AG04450 (cell line): ENCODE measurements around the gene TTC34. TPM values are rescaled to one million over a fixed set of nuclear protein-coding genes. Genes with fewer than 3 reads are reported as not detected.

ENCODE experiments used
- CTCF ChIA-PET: fragments of 300-600, 350-600 bp; formaldehyde crosslinking; extraction: SDS; loops from one replicate; lab custom pipeline; 2022; ENCODE audit warnings: antibody characterized with exemption, inconsistent platforms; lab: Charles Lee
- POLR2A ChIA-PET: fragments of 350-600 bp; formaldehyde crosslinking; extraction: SDS; loops from one replicate; lab custom pipeline; 2021; ENCODE audit warnings: antibody characterized with exemption, inconsistent platforms; lab: Yijun Ruan, JAX
- DNase-seq: peaks from one replicate; pipeline ENCODE4 v3.0.0-alpha.2; 2011; ENCODE audit warnings: low read depth, low spot score
- H3K27ac ChIP-seq: one replicate; pipeline ENCODE4 v1.5.1; 2012; ENCODE audit warnings: low read depth, low read length, control low read depth
- H3K27me3 ChIP-seq: one replicate; pipeline ENCODE4 v1.6.0; 2012; ENCODE audit warnings: low read length; ENCODE audit not compliant: control insufficient read depth, insufficient read depth
- H3K4me3 ChIP-seq: 2 replicates; pipeline ENCODE4 v1.5.1; 2011; ENCODE audit warnings: mild to moderate bottlenecking, low read depth, low read length, control low read depth
- H3K9me3 ChIP-seq: 2 replicates; pipeline ENCODE4 v1.5.1; 2012; ENCODE audit warnings: low read length; ENCODE audit not compliant: control insufficient read depth, insufficient read depth
- polyA plus RNA-seq: library from polyadenylated mRNA; depleted of rRNA; stranded (reverse); fragments of >200 nt; gene quantifications from 2 replicates; pipeline ENCODE4 v1.2.3, GENCODE V29; 2011
- TF ChIP-seq, protein P1 (sequence below): IDR thresholded peaks from 2 replicates; pipeline ENCODE4 v1.5.1; 2011; ENCODE audit warnings: low read depth, low read length, control low read depth, inconsistent platforms

TTC34 gene
- polyA plus RNA-seq, 1 experiment = 0.06 TPM

DNA sequence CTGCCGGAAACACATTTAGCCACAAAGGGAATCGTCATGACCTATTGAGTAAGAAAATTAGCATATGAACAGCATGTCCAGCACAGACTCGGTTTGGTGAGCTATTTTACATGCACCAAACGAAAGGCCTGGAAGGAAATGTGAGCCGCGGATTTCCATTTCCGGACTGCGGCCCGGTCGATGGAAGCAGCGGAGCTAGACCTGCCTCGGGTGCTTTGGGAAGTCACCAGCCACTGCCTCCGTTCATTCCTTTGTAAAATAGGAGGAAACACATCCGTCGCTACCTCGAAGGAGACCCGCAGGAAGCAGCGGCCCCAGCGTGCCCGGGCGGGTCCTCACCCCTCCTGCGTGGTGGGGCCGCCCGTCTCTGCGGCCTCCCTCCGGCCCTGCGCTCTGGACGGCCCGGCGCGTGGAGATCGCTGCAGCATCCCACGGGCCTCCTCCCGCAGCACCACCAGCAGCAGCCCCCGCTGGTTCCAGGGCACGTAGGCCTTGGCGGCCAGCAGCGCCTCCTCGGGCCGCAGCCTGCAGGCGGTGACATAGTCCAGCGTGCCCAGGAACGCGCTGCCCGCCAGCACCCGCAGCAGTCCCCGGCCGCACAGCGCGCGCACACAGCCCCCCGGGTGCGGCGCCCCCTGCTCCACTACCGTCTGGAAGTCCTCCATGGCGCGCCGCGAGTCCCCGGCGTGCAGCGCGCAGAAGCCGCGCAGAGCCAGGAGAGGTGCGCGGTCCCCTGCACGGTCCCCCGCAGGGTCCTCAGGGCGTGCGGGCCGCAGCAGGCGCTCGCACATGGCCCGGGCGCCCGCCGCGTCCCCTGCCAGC lies 12.1 kb downstream of the TTC34 start:
- Histone ChIP-seq H3K27ac (no peak overlapping the region), H3K9me3 (peaks cover 69% of the 10 kb centered on the region), H3K27me3 (no peaks in the 10 kb centered on the region), H3K4me3 (no peak overlapping the region)
- TF ChIP-seq, protein P1, sequence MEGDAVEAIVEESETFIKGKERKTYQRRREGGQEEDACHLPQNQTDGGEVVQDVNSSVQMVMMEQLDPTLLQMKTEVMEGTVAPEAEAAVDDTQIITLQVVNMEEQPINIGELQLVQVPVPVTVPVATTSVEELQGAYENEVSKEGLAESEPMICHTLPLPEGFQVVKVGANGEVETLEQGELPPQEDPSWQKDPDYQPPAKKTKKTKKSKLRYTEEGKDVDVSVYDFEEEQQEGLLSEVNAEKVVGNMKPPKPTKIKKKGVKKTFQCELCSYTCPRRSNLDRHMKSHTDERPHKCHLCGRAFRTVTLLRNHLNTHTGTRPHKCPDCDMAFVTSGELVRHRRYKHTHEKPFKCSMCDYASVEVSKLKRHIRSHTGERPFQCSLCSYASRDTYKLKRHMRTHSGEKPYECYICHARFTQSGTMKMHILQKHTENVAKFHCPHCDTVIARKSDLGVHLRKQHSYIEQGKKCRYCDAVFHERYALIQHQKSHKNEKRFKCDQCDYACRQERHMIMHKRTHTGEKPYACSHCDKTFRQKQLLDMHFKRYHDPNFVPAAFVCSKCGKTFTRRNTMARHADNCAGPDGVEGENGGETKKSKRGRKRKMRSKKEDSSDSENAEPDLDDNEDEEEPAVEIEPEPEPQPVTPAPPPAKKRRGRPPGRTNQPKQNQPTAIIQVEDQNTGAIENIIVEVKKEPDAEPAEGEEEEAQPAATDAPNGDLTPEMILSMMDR = no peak
- CTCF ChIA-PET = no interaction called here
- POLR2A ChIA-PET = no interaction called here
- DNase-seq = no peak

DNA sequence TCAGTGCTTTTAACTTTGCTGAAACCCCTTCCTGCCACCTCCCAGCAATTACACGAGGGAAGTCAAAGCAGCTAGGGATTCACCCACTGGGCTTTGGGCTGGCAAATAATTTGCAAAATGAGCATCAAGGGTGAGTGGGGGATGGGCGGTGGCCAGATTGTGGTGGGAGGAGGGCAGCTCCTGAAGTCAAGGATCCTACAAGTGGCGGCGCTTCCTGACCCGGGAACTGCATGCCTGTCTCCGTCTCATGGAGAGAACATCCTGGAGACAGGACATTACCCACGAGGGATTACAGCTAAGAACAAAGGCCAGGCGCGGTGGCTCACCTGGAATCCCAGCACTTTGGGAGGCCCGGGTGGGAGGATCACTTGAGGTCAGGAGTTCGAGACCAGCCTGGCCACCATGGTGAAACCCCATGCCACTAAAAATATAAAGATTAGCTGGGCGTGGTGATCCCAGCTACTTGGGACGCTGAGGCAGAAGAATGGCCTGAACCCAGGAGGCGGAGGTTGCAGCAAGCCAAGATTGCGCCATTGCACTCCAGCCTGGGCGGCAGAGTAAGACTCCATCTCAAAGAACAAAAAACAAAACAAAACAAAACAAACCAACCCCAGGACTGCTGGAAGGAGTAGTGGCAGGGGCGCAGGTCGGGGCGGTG lies 12.9 kb downstream of the TTC34 start:
- ChIA-PET CTCF (no interaction called here), POLR2A (no interaction called here)
- H3K27me3 ChIP-seq = no peaks in the 10 kb centered on the region
- no peak for DNase-seq
- TF ChIP-seq, protein P1 = no peak
- H3K9me3 ChIP-seq = peaks cover 70% of the 10 kb centered on the region
- H3K4me3 ChIP-seq = no peak overlapping the region
- no peak overlapping the region for H3K27ac ChIP-seq

DNA sequence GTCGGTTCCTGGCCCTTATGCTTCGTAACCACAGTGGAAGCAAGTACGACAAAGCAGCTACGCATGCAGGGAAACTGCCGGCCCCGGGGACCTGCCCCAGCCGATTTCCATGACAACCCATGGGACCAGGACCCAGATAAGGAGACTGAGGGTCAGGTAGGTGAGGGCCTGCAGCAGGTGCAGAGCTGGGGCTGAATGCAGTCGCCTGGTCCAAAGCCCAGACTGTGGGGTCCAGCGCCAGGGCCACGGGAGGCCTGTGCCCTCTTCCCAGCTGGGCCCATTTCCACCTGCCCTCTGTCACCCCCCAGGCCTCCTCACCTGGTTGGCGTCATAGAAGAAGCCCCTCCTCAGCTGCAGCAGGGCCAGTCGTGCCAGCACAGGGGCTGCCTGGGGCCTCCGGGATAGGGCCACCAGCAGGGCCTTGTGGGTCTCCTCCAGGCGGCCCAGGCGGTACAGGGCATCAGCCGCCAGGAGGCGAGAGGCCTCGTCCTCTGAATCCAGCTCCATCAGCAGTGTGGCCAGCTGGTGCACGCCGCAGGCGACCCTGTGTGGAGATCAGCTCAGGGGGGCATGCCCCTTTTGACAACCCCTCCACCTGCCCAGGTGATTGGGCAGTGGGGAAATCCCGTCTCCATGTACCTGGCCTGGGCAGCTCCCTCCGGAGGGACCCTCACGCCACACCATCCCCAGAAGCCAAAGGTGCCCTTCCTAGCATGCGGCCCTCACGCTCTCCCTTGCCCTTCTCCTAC lies 14.2 kb downstream of the TTC34 start:
- no peak for DNase-seq
- TF ChIP-seq, protein P1 = no peak
- Histone ChIP-seq H3K9me3 (peaks cover 81% of the 10 kb centered on the region), H3K27ac (no peak overlapping the region), H3K27me3 (no peaks in the 10 kb centered on the region), H3K4me3 (no peak overlapping the region)
- POLR2A ChIA-PET = no interaction called here
- CTCF ChIA-PET = no interaction called here

DNA sequence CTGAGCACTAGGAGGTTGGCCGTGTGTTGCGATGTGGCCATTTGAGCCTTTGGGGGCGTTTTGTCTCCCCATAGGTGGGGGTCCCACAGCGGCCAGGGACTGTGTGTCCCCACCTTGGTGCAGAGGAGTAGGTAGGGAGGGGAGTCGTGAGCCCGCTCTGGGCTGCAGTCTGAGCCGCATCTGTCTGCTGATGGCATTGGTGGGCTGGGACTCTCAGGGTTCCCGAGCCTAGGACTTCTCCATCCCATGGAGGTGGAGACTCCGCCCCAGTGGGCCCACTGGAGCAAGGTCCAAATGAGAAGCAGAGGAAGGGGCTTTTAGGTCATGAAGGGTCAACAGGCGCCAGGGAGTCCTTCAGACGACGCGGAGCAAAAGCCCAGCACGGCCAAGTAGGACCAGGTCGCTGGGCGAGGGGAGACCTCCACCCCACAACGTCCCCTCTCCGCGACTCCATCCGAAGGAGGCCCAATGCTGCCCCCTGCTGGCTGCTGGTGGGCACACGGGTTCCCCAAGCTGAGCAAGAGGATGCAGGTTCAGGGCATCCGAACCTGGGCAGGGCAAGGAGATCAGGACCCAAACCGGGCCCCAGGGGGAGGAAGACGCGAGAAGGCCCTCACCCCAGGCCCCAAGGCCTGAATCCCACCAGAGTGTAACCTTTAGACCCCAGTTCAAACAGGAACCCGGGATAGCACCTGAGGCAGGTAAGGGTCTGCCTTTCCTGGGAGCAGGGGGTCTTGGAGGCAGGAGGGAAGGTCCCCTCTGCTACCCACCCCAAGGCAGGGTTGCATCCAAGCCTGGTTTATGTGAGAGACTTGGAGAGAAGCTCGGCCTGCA lies 14.9 kb downstream of the TTC34 start:
- H3K4me3 ChIP-seq = no peak overlapping the region
- TF ChIP-seq, protein P1 = no peak
- CTCF ChIA-PET = no interaction called here
- H3K27me3 ChIP-seq = no peaks in the 10 kb centered on the region
- POLR2A ChIA-PET = no interaction called here
- H3K9me3 ChIP-seq = peaks cover 80% of the 10 kb centered on the region
- DNase-seq = no peak
- no peak overlapping the region for H3K27ac ChIP-seq
